Activated naive CD4-positive, alpha-beta T cell treated with anti-CD3 and anti-CD28 coated beads for 36 hours (primary cell): ENCODE measurements around the gene TP53I13. TPM values are rescaled to one million over a fixed set of nuclear protein-coding genes. Genes with fewer than 3 reads are reported as not detected.

Source experiments
- total RNA-seq, 2 experiments: library from RNA; stranded (reverse); gene quantifications; one replicate each; pipeline ENCODE4 v1.2.3, GENCODE V29; 2021

Gene TP53I13
- total RNA-seq, 2 experiments from 2014 or later = 30.9 to 37.2 TPM

Other genes starting within 250 kb of the TP53I13 start
- gene TAOK1, start 178.3 kb upstream of the TP53I13 start, total RNA-seq = 10 to 100 TPM; 21.8 to 21.9 TPM
- gene ABHD15, start 1.7 kb upstream of the TP53I13 start, total RNA-seq = 1 to 10 TPM; 3.7 to 4.0 TPM
- gene GIT1, start 20.9 kb downstream of the TP53I13 start, total RNA-seq = 10 to 100 TPM; 35.5 to 37.5 TPM
- gene ANKRD13B, start 24.4 kb downstream of the TP53I13 start, total RNA-seq = 10 to 100 TPM; 14.1 to 14.6 TPM
- 10 to 100 TPM; 24.8 to 27.3 TPM for gene CORO6, start 54.2 kb downstream of the TP53I13 start, total RNA-seq